ENCODE results near the gene RHBDD2. TPM values are rescaled to one million over a fixed set of nuclear protein-coding genes. Genes with fewer than 3 reads are reported as not detected.
"Not testable (repeated sequence)": the region's sequence is repeated elsewhere in the genome, so short reads cannot be mapped to it uniquely, and the experiment has no call there.

Gene RHBDD2
- polyA plus RNA-seq, 3 donors from 2014 or later, result 79.5 to 161 (median 104) TPM

- H3K27me3 Mint-ChIP-seq (ENCODE audit: low read depth in 3 of 3), result peaks cover 0 to 3% (median 2%) of the 10 kb centered on the region in 3 donors
- peaks cover 0 to 7% (median 4%) of the 10 kb centered on the region in 3 donors for H3K36me3 Mint-ChIP-seq
- no peak for DNase-seq
- peak overlapping the region in 2 of 6 donors; percentile 3 to 21 for H3K27ac Mint-ChIP-seq
- no peaks in the 10 kb centered on the region for H3K9me3 Mint-ChIP-seq
- H3K4me3 Mint-ChIP-seq, result no peak overlapping the region
- peaks cover 6% of the 10 kb centered on the region in 2 donors for H3K4me1 Mint-ChIP-seq
Measured at GRCh38 chr7:75888464-75889222, 9.8 kb downstream of the RHBDD2 start.

- peaks cover 6% of the 10 kb centered on the region in 2 donors for H3K4me1 Mint-ChIP-seq
- no peaks in the 10 kb centered on the region for H3K9me3 Mint-ChIP-seq
- peaks cover 0 to 6% (median 4%) of the 10 kb centered on the region in 3 donors for H3K36me3 Mint-ChIP-seq
- peak overlapping the region in 1 of 6 donors; percentile 3 for H3K27ac Mint-ChIP-seq
- H3K27me3 Mint-ChIP-seq (ENCODE audit: low read depth in 3 of 3), result peaks cover 0 to 3% (median 2%) of the 10 kb centered on the region in 3 donors
- no peak overlapping the region for H3K4me3 Mint-ChIP-seq
- DNase-seq, result no peak
Measured at GRCh38 chr7:75889223-75889825, 10.5 kb downstream of the RHBDD2 start.

- no peaks in the 10 kb centered on the region for H3K9me3 Mint-ChIP-seq
- H3K27ac Mint-ChIP-seq, result no peak overlapping the region
- peaks cover 0 to 3% (median 2%) of the 10 kb centered on the region in 3 donors for H3K27me3 Mint-ChIP-seq (ENCODE audit: low read depth in 3 of 3)
- no peak overlapping the region for H3K4me3 Mint-ChIP-seq
- H3K36me3 Mint-ChIP-seq, result peaks cover 0 to 4% (median 3%) of the 10 kb centered on the region in 3 donors
- H3K4me1 Mint-ChIP-seq, result peaks cover 6% of the 10 kb centered on the region in 2 donors
- no peak for DNase-seq
Measured at GRCh38 chr7:75889826-75890225, 11.0 kb downstream of the RHBDD2 start.

- H3K4me1 Mint-ChIP-seq; DNase-seq; H3K9me3 Mint-ChIP-seq; H3K36me3 Mint-ChIP-seq; H3K27me3 Mint-ChIP-seq (ENCODE audit: low read depth in 3 of 3); H3K27ac Mint-ChIP-seq; H3K4me3 Mint-ChIP-seq: not testable (repeated sequence)
Measured at GRCh38 chr7:75891237-75891636, 12.4 kb downstream of the RHBDD2 start.

- H3K36me3 Mint-ChIP-seq, result peaks cover 0 to 4% (median 0%) of the 10 kb centered on the region in 3 donors
- no peaks in the 10 kb centered on the region for H3K9me3 Mint-ChIP-seq
- H3K4me3 Mint-ChIP-seq, result no peak overlapping the region
- H3K27me3 Mint-ChIP-seq (ENCODE audit: low read depth in 3 of 3), result peaks cover 0 to 3% (median 2%) of the 10 kb centered on the region in 3 donors
- no peak overlapping the region for H3K27ac Mint-ChIP-seq
- no peak for DNase-seq
- H3K4me1 Mint-ChIP-seq, result peaks cover 6% of the 10 kb centered on the region in 2 donors
Measured at GRCh38 chr7:75891815-75892411, 13.1 kb downstream of the RHBDD2 start.

- Mint-ChIP-seq H3K27me3 (ENCODE audit: low read depth in 3 of 3) (peaks cover 0 to 3% (median 2%) of the 10 kb centered on the region in 3 donors), H3K9me3 (no peaks in the 10 kb centered on the region), H3K4me3 (no peak overlapping the region), H3K36me3 (peaks cover 0 to 4% (median 0%) of the 10 kb centered on the region in 3 donors), H3K27ac (no peak overlapping the region), H3K4me1 (peaks cover 6% of the 10 kb centered on the region in 2 donors)
- DNase-seq, result no peak
Measured at GRCh38 chr7:75892634-75893272, 13.9 kb downstream of the RHBDD2 start.

GRCh38 chr7:75896803-75897327, 18.0 kb downstream of the RHBDD2 start:
- Mint-ChIP-seq H3K27ac (no peak overlapping the region), H3K27me3 (ENCODE audit: low read depth in 3 of 3) (peaks cover 0 to 3% (median 0%) of the 10 kb centered on the region in 3 donors), H3K4me1 (no peaks in the 10 kb centered on the region), H3K9me3 (no peaks in the 10 kb centered on the region), H3K36me3 (no peaks in the 10 kb centered on the region), H3K4me3 (no peak overlapping the region)
- DNase-seq, result no peak

GRCh38 chr7:75900617-75901315, 21.9 kb downstream of the RHBDD2 start:
- no peaks in the 10 kb centered on the region for H3K4me1 Mint-ChIP-seq

GRCh38 chr7:75905785-75906604, 27.2 kb downstream of the RHBDD2 start:
- H3K36me3 Mint-ChIP-seq, result no peaks in the 10 kb centered on the region
- no peaks in the 10 kb centered on the region for H3K4me1 Mint-ChIP-seq
- no peaks in the 10 kb centered on the region for H3K9me3 Mint-ChIP-seq
- H3K27ac Mint-ChIP-seq, result no peak overlapping the region
- H3K4me3 Mint-ChIP-seq, result no peak overlapping the region
- H3K27me3 Mint-ChIP-seq (ENCODE audit: low read depth in 3 of 3), result peaks cover 0 to 5% (median 4%) of the 10 kb centered on the region in 3 donors
- no peak for DNase-seq

More at GRCh38 chr7:75900617-75901315, 21.9 kb downstream of the RHBDD2 start:
- H3K9me3 Mint-ChIP-seq, result no peaks in the 10 kb centered on the region
- H3K27ac Mint-ChIP-seq, result no peak overlapping the region
- H3K36me3 Mint-ChIP-seq, result no peaks in the 10 kb centered on the region
- no peak for DNase-seq
- H3K27me3 Mint-ChIP-seq (ENCODE audit: low read depth in 3 of 3), result peaks cover 0 to 6% (median 0%) of the 10 kb centered on the region in 3 donors
- no peak overlapping the region for H3K4me3 Mint-ChIP-seq

GRCh38 chr7:75906991-75907667, 28.3 kb downstream of the RHBDD2 start:
- Mint-ChIP-seq H3K27ac (no peak overlapping the region), H3K36me3 (no peaks in the 10 kb centered on the region), H3K27me3 (ENCODE audit: low read depth in 3 of 3) (peaks cover 0 to 5% (median 4%) of the 10 kb centered on the region in 3 donors), H3K9me3 (no peaks in the 10 kb centered on the region), H3K4me1 (no peaks in the 10 kb centered on the region), H3K4me3 (no peak overlapping the region)
- no peak for DNase-seq

- H3K27me3 Mint-ChIP-seq (ENCODE audit: low read depth in 3 of 3); H3K9me3 Mint-ChIP-seq; H3K4me1 Mint-ChIP-seq; H3K4me3 Mint-ChIP-seq; H3K36me3 Mint-ChIP-seq; DNase-seq; H3K27ac Mint-ChIP-seq: not testable (repeated sequence)
Measured at GRCh38 chr7:75907668-75908039, 28.8 kb downstream of the RHBDD2 start.

- Mint-ChIP-seq H3K27ac (no peak overlapping the region), H3K27me3 (ENCODE audit: low read depth in 3 of 3) (peaks cover 0 to 8% (median 6%) of the 10 kb centered on the region in 3 donors), H3K4me1 (peaks cover 10% of the 10 kb centered on the region in 2 donors), H3K36me3 (no peaks in the 10 kb centered on the region), H3K9me3 (no peaks in the 10 kb centered on the region), H3K4me3 (no peak overlapping the region)
- no peak for DNase-seq
Measured at GRCh38 chr7:75909521-75910132, 30.8 kb downstream of the RHBDD2 start.
